Measurements from ENCODE around the gene DAPK1. TPM values are rescaled to one million over a fixed set of nuclear protein-coding genes. Genes with fewer than 3 reads are reported as not detected.

DAPK1 gene
- total RNA-seq, 2 donors from 2014 or later, result 28.9 to 37.8 TPM

GRCh38 chr9:87592554-87593358 is 95.1 kb downstream of the DAPK1 start:
- Mint-ChIP-seq H3K36me3 (ENCODE audit: insufficient read depth in 2 of 2) (no peaks in the 10 kb centered on the region), H3K4me3 (no peak overlapping the region), H3K27me3 (ENCODE audit: low read depth) (peaks cover 3% of the 10 kb centered on the region), H3K27ac (no peak overlapping the region), H3K4me1 (ENCODE audit: low read depth) (peaks cover 2% of the 10 kb centered on the region), H3K9me3 (no peaks in the 10 kb centered on the region)
- no peak for DNase-seq
- no peak for ATAC-seq (replicated peaks in 1 of 2)

- Mint-ChIP-seq H3K4me1 (ENCODE audit: low read depth) (peaks cover 5% of the 10 kb centered on the region), H3K27ac (no peak overlapping the region), H3K36me3 (ENCODE audit: insufficient read depth in 2 of 2) (no peaks in the 10 kb centered on the region), H3K27me3 (ENCODE audit: low read depth) (peaks cover 7% of the 10 kb centered on the region), H3K4me3 (no peak overlapping the region), H3K9me3 (no peaks in the 10 kb centered on the region)
- DNase-seq (no peak), ATAC-seq (replicated peaks in 1 of 2) (no peak)
These were observed 95.8 kb downstream of the DAPK1 start for GRCh38 chr9:87593359-87593980.

GRCh38 chr9:87594194-87594593 is 96.5 kb downstream of the DAPK1 start:
- ATAC-seq (replicated peaks in 1 of 2), result no peak
- Mint-ChIP-seq H3K4me3 (no peak overlapping the region), H3K27ac (no peak overlapping the region), H3K4me1 (ENCODE audit: low read depth) (peaks cover 5% of the 10 kb centered on the region), H3K9me3 (no peaks in the 10 kb centered on the region), H3K27me3 (ENCODE audit: low read depth) (peaks cover 7% of the 10 kb centered on the region), H3K36me3 (ENCODE audit: insufficient read depth in 2 of 2) (no peaks in the 10 kb centered on the region)
- no peak for DNase-seq

GRCh38 chr9:87594662-87595061 is 97.0 kb downstream of the DAPK1 start:
- Mint-ChIP-seq H3K4me3 (no peak overlapping the region), H3K4me1 (ENCODE audit: low read depth) (peaks cover 5% of the 10 kb centered on the region), H3K27ac (no peak overlapping the region), H3K27me3 (ENCODE audit: low read depth) (peaks cover 7% of the 10 kb centered on the region), H3K36me3 (ENCODE audit: insufficient read depth in 2 of 2) (no peaks in the 10 kb centered on the region), H3K9me3 (no peaks in the 10 kb centered on the region)
- ATAC-seq (replicated peaks in 1 of 2), result no peak
- no peak for DNase-seq

GRCh38 chr9:87595610-87596009 is 97.9 kb downstream of the DAPK1 start:
- Mint-ChIP-seq H3K4me3 (no peak overlapping the region), H3K4me1 (ENCODE audit: low read depth) (peaks cover 5% of the 10 kb centered on the region), H3K36me3 (ENCODE audit: insufficient read depth in 2 of 2) (no peaks in the 10 kb centered on the region), H3K27me3 (ENCODE audit: low read depth) (peaks cover 7% of the 10 kb centered on the region), H3K9me3 (no peaks in the 10 kb centered on the region), H3K27ac (no peak overlapping the region)
- ATAC-seq (replicated peaks in 1 of 2) (no peak), DNase-seq (no peak)

- no peak overlapping the region for H3K27ac Mint-ChIP-seq
- no peak overlapping the region for H3K4me3 Mint-ChIP-seq
- H3K9me3 Mint-ChIP-seq, result no peaks in the 10 kb centered on the region
- H3K27me3 Mint-ChIP-seq (ENCODE audit: low read depth), result peaks cover 7% of the 10 kb centered on the region
- ATAC-seq (replicated peaks in 1 of 2) (no peak), DNase-seq (no peak)
- H3K4me1 Mint-ChIP-seq (ENCODE audit: low read depth), result peaks cover 5% of the 10 kb centered on the region
- no peaks in the 10 kb centered on the region for H3K36me3 Mint-ChIP-seq (ENCODE audit: insufficient read depth in 2 of 2)
These were observed 99.2 kb downstream of the DAPK1 start for GRCh38 chr9:87596862-87597261.

GRCh38 chr9:87597710-87598443 is 100.2 kb downstream of the DAPK1 start:
- H3K4me3 Mint-ChIP-seq, result no peak overlapping the region
- peaks cover 7% of the 10 kb centered on the region for H3K27me3 Mint-ChIP-seq (ENCODE audit: low read depth)
- peaks cover 5% of the 10 kb centered on the region for H3K4me1 Mint-ChIP-seq (ENCODE audit: low read depth)
- no peak overlapping the region for H3K27ac Mint-ChIP-seq
- H3K36me3 Mint-ChIP-seq (ENCODE audit: insufficient read depth in 2 of 2), result no peaks in the 10 kb centered on the region
- DNase-seq (no peak), ATAC-seq (replicated peaks in 1 of 2) (no peak)
- no peaks in the 10 kb centered on the region for H3K9me3 Mint-ChIP-seq

- H3K36me3 Mint-ChIP-seq (ENCODE audit: insufficient read depth in 2 of 2), result no peaks in the 10 kb centered on the region
- ATAC-seq (replicated peaks in 1 of 2) (no peak), DNase-seq (no peak)
- no peaks in the 10 kb centered on the region for H3K9me3 Mint-ChIP-seq
- H3K27me3 Mint-ChIP-seq (ENCODE audit: low read depth), result peaks cover 26% of the 10 kb centered on the region
- peaks cover 12% of the 10 kb centered on the region for H3K4me1 Mint-ChIP-seq (ENCODE audit: low read depth)
- no peak overlapping the region for H3K4me3 Mint-ChIP-seq
- no peak overlapping the region for H3K27ac Mint-ChIP-seq
These were observed 102.4 kb downstream of the DAPK1 start for GRCh38 chr9:87599901-87600610.

- Mint-ChIP-seq H3K27ac (no peak overlapping the region), H3K27me3 (ENCODE audit: low read depth) (peaks cover 35% of the 10 kb centered on the region), H3K36me3 (ENCODE audit: insufficient read depth in 2 of 2) (no peaks in the 10 kb centered on the region), H3K9me3 (no peaks in the 10 kb centered on the region), H3K4me3 (no peak overlapping the region), H3K4me1 (ENCODE audit: low read depth) (peaks cover 20% of the 10 kb centered on the region)
- DNase-seq, result no peak
- ATAC-seq (replicated peaks in 1 of 2), result no peak
These were observed 103.5 kb downstream of the DAPK1 start for GRCh38 chr9:87601176-87601575.

- ATAC-seq (replicated peaks in 1 of 2), result no peak
- Mint-ChIP-seq H3K9me3 (no peaks in the 10 kb centered on the region), H3K27me3 (ENCODE audit: low read depth) (peaks cover 37% of the 10 kb centered on the region), H3K4me1 (ENCODE audit: low read depth) (peaks cover 20% of the 10 kb centered on the region), H3K4me3 (no peak overlapping the region), H3K27ac (no peak overlapping the region), H3K36me3 (ENCODE audit: insufficient read depth in 2 of 2) (no peaks in the 10 kb centered on the region)
- no peak for DNase-seq
These were observed 103.9 kb downstream of the DAPK1 start for GRCh38 chr9:87601595-87601994.

GRCh38 chr9:87602933-87603643 is 105.4 kb downstream of the DAPK1 start:
- H3K27me3 Mint-ChIP-seq (ENCODE audit: low read depth), result peaks cover 43% of the 10 kb centered on the region
- DNase-seq (no peak), ATAC-seq (replicated peaks in 1 of 2) (no peak)
- no peak overlapping the region for H3K4me3 Mint-ChIP-seq
- H3K27ac Mint-ChIP-seq, result no peak overlapping the region
- H3K36me3 Mint-ChIP-seq (ENCODE audit: insufficient read depth in 2 of 2), result peaks cover 5 to 7% of the 10 kb centered on the region in 2 donors
- peaks cover 14% of the 10 kb centered on the region for H3K4me1 Mint-ChIP-seq (ENCODE audit: low read depth)
- peaks cover 3 to 4% of the 10 kb centered on the region in 2 donors for H3K9me3 Mint-ChIP-seq

GRCh38 chr9:87603854-87604490 is 106.3 kb downstream of the DAPK1 start:
- peaks cover 5 to 7% of the 10 kb centered on the region in 2 donors for H3K36me3 Mint-ChIP-seq (ENCODE audit: insufficient read depth in 2 of 2)
- peaks cover 14% of the 10 kb centered on the region for H3K4me1 Mint-ChIP-seq (ENCODE audit: low read depth)
- no peak overlapping the region for H3K27ac Mint-ChIP-seq
- H3K4me3 Mint-ChIP-seq, result no peak overlapping the region
- ATAC-seq (replicated peaks in 1 of 2) (no peak), DNase-seq (no peak)
- peaks cover 42% of the 10 kb centered on the region for H3K27me3 Mint-ChIP-seq (ENCODE audit: low read depth)
- H3K9me3 Mint-ChIP-seq, result peaks cover 3 to 4% of the 10 kb centered on the region in 2 donors
